Measurements from ENCODE around the gene FGF3.
"Not testable (repeated sequence)": the region's sequence is repeated elsewhere in the genome, so short reads cannot be mapped to it uniquely, and the experiment has no call there.

FGF3 gene

DNA sequence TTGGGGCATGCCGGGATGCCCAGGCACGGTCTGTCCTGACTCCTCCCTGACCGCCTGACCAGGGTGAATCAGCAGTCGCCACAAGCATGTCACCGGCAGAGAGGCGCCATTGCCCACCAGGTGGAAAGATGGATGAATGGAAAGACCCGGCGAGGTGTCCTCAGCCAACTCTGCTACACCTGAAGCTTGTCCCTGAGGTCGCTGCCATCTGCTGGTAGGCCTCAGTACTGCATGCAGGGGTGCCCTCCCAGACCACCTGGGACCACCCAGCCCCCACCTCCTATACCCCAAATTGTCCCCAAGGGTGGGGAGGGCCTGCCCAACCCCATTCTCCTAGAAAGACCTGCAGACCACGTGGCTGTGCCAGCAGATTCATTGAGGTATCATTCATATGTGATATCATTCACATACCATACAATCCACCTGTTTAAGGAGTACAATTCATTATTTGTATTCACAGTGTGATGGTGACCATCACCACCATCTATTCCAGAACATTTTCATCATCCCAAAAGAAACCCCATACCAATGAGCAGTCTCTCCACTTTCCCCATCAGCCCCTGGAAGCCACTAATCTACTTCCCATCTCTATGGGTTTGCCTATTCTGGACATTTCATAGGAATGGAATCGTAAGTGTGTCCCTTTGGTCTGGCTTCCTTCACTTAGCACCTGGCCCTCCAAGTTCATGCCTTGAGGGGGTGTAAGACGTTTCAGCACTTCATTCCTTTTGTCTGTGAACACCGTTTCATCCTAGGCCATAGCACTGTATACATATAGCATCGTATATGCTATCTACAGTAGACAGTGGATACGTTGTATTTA, 17.5 kb downstream of the FGF3 start:
- DNase-seq, result peak; percentile 20

DNA sequence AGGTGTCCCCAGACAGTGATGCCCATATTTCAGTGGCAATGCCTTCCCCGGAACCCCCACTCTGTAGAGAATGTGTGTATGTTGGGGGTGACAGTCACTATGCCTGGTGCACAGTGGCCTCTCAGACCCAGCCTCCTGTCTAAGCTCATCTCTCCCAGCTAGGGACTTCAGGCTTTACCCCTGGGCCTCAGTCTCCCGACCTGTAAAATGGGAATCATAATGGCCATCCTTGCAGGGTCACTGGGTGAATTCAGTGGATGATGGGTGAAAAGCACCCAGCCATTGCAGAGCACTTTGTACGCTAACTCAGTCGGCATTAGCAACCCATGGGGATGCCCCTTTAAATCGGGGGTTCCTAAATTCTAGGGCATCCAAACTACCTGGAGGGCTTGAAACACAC, 18.9 kb downstream of the FGF3 start:
- DNase-seq, result no peak

DNA sequence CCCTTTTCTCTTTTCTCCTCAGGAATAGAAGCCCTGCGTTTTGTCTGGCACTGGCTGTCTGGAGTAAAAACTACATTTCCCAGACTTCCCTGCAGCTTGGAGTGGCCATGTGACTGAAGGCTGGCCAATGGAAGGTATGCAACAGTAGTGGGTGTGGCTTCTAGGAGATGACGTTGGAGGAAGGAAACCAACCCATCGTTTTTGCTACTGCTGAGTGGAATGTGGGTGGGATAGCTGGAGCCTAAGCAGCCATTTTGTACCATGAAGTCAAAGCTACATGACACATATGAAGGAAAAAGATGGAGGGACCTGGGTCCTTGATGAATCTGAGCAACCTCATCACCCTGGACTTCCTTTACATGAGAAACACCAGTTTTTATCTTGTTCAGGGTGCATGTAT, 19.6 kb downstream of the FGF3 start:
- DNase-seq, result no peak

DNA sequence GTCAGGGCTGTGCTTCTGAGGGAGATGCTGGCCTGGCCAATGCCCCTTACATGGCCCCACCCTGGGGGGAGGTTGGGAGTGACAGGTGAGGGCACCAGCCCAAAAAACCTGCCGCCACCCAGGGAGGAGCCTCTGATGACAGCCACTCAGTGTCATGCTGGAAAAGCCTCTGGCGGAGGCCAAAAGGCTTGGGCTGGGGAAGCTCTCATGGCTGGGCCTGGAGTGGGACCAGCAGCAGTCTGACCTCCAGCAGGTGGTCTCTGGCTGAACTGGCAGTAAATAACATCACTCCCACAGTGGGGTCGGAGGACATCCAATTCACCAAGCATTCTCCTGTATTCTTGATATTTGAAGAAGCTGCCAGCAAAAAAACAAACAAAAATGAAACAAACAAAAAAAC, 20.1 kb downstream of the FGF3 start:
- DNase-seq, result no peak

DNA sequence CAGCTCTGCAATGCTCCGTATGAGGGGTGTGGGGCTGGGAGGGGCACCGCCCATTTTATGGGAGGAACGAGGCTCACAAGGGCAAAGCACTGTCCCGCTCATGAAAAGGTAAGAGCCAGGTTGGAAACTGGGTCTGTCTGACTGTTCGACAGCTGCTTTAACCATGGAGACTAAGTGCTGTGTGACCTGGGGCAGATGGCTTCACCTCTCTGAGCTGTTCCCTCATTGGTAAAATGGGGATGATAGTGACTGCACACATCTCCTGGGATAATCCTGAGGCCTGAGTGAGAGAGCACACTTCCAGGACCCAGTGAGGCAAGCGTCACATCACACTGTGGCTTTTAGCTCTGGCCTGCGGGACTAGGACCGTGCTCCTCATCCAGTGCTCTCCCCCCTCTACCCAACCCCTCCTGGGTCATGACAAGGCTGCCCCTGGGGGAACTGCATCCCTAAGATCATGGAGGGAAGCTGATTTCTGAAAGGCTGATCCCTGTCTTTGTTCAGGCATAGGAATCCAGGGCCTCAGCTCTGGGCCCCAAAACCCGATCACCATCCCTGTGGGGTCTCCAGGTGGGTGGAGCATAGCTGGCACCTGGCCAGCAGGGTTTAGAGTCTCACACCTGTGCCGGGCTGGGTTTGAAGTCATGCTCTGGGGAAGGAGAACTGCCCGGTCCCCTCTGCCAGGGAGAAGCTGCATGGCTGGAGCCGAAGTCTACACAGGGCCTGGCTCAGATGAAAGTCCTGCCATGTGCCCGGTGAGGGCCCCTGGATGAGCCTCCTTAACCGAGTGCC, 21.3 kb downstream of the FGF3 start:
- DNase-seq, result no peak

DNA sequence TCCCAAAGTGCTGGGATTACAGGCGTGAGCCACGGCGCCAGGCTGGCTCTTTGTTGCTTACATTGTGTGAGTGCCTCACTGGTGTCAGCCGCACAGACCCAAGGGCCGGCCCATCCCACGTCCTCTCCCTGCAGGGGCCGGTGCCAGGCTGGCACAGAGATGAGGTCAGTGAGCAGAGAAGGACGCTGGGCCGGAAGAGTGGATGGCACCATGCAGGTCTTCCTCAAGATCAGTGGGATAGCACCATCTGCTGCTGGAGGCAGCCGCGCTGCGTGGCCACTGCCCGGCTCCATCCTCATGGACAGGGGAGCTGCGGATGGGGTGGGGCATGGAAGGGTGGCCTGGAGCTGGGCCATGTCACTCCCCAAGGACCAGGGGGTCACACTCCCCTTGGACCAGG, 22.1 kb downstream of the FGF3 start:
- no peak for DNase-seq

DNA sequence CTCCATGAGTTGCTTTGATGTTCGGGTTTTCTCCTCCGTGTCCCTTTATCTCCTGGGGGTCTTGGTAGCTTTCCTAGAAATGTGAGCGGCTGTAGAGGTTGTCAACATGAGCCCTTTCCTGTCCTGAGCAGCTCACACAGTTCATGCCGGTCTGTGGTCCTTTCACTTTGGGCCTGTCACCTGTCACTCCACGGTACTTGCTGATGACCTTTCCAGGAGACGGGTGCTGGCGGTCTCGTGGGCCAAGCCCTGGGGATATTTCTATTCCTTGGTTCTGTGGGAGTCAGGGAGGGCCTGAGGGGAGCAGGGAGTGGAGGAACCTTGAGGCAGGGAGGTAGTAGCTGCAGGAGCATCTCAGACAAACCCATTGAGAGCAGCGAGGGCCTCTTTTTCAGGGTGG, 23.2 kb downstream of the FGF3 start:
- no peak for DNase-seq

DNA sequence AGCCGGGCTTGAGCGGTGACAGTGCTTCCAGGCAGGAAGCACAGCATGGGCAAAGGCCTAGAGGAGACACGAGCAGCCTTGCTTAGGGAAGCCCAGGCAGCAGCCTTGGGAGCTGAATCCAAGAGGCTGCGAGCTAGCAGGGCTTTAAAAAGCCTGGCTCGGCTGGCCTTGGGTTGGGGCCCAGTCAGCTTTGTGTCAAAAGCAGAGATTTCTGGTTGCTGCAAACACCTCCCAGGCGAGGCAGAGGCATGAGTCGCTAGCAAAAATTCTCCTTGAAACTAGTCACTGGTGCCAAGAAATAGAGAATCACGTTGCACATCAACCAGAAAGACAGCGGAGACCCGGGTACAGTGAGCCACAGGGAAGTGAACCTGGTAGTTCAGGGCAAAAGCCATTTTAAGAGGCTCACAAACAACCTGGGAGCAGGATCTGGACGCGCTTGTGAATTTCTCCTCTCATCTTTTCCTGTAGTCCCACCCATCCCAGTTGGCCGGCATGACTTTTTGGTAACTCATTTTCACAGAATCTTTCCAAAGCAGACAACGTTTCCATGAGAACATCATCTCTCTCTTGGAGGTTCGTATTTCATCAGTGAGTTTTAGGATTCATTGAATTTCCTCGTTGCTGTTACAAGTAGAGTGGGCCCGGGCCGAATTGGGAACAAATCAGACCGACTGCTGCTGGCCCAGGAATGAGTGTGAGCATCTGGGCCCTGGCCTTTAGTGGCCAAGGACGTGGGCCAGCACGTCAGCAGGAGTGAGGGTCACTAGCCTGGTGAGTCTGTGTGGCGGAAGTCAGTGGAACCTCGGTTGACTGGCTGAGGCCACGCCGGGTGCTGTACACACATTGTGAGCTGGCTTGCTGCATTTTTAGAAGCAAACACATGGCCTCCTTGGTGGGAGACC, 27.7 kb downstream of the FGF3 start:
- no peak for DNase-seq

DNA sequence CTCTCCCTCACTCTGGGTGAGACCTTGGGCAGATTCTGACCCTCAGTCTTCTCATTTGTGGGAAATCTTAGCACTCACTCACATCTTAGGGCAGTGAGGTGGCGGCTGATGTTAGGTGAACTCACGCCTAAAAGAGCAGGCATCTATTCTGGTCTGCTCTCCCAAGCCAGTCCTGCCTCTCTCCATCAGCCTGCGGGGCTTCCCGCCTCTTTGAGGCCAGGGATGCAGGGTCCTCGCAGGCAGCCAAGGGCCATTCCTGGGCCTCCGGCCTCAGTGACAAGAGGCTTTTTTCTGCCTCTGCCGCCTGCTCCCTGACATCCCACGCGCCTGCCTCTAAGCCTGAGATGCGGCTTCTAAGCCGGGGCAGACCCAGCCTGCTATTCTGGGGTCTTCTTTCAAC, 30.3 kb downstream of the FGF3 start:
- no peak for DNase-seq

DNA sequence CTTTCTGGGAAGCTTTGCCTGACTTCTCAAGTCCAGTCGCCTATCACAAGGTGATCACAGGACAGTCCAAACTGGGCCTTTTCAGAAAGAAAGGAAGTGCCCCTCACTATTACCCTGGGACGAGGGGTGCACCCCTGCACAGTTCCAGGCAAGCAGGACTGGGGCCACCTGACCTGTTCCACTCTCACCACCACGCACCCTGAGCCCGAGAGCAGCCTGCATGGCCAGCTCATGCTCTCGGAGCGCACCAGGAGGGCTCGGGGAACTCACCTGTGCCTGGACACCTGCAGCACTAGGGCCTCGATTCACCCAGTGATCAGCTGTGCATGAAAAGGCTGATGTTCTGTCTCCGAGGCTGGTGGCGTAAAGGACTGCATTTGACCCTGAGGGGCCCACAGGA, 31.3 kb downstream of the FGF3 start:
- DNase-seq, result no peak

DNA sequence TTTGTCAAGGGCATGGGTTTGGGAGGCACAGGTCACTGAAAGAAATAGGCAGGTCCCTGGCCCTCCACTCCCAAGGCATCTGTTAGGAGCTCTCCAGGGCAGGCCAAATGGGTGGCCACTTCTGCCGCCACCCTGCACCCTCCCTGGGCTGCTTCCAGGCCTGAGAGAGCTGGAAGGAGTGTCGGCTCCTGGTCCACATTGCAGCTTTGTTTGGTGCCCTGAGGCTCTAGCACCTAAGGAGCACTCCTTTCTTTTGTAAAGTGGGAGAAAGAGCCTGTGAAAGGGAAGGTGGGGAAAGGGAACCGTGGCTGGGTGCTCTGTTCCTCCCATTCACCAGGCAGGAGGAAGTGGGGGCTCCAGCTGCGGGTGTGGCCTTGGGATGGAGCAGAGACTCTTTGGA, 31.8 kb downstream of the FGF3 start:
- no peak for DNase-seq

DNA sequence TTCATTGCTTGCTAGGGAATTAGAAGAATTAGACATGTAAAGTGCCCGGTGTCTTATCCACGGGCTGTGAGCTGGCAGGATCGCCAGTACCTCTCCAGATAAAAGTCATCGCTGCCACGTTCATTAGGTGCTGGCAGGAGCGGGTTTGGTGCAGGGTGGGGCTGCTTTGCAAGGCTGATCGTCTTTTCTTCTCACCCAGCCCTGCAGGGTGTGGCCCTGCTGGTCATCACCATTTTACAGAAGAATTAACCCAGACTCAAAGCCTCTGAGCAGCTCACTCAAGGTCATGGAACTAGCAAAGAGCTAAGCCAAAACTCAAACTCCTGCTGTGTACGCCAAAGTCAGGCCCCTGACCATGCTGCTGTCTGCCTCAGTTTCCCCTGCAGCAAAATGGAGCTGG, 38.0 kb downstream of the FGF3 start:
- DNase-seq, result no peak

DNA sequence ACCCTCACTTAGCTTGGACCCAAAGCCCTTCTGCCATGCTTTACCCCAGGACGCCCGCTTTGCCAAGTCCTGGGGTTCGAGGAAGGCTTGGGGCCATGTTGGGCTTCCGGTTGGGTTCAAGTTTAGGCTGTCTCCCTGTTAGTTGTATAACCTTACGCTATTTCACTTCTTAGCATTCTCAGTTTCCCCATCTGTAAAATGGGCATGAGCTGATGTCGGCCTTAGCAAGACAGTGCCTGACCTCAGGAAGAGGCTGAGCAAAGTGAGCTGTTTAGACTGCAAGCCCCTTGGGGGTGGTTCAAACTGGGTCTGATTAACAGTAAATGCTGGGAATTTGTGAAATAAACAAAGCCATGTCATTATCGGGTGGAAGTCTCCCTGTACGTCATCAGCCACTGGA, 40.8 kb downstream of the FGF3 start:
- no peak for DNase-seq

DNA sequence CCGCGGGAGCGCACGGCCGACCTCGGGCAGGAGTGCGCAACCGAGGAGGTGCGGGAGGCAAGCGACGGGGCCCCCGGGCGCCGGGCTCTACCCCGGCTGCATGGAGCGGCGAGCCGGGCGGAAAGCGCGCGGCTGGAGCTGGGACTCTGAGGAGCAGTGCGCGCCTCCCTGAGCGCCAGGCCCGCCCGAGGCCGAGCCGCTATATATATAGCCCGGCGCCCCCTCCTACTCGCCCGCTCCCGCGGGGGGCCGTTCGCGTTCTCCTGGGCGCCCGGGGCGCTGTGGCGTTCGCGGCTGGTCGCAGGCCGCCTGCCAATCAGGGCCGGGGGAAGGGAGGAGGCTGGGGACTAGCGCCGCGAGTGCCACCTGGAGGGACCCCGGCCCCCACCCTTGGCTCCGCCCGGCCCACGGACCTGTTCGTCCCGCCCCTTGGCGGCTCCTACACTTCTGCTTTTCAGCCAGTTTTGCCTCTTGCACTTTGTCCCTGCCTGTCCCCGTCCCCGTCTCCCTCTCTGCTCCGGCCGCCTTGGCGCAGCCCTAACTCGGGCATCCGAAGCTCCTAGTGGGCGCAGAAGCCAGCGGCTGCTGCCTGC, 44.0 kb downstream of the FGF3 start, which contains the start of gene FGF4:
Gene FGF4, minus strand, starts transcription at position 179 of the 593 bp plus-strand sequence. CDS start 257 bp downstream, outside the sequence.
- DNase-seq, result no peak

DNA sequence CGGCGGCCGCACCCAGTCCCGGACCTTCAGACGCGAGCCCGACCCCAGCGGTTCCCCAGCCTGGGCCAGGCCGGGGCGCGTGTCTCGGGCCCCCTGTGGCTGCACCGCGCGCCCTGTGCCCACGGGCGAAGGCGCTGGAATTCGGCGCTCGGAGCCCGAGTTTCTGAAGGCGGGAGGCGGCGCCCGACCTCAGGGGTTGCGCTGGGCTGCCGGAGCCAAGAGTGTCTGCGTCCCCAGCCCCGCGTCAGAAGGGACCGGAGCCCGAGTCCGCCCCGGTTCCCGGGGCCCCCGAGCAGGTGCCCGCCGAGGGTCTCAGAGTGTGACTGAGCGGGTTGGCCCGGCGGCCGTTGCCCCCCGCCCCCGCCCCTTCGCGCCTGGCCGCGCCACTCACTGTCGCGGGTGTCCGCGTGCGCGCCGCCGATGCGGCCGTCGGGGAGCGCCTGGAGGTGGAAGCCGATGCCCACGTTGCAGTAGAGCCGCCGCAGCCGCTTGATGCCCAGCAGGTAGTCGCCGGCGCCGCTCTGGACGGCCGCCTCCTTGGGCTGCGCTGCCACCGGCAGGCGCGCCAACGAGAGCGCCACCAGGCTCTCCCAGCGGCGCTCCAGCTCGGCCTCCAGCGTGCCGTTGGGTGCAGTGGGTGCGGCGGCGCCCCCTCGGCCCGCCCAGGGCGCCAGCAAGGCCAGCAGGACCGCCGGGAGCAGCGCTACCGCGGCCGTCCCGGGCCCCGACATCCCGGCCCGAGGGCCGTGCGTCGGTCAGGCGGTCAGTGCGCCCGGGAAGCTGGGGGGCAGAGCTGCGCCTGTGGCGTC, 44.7 kb downstream of the FGF3 start:
- DNase-seq, result no peak

DNA sequence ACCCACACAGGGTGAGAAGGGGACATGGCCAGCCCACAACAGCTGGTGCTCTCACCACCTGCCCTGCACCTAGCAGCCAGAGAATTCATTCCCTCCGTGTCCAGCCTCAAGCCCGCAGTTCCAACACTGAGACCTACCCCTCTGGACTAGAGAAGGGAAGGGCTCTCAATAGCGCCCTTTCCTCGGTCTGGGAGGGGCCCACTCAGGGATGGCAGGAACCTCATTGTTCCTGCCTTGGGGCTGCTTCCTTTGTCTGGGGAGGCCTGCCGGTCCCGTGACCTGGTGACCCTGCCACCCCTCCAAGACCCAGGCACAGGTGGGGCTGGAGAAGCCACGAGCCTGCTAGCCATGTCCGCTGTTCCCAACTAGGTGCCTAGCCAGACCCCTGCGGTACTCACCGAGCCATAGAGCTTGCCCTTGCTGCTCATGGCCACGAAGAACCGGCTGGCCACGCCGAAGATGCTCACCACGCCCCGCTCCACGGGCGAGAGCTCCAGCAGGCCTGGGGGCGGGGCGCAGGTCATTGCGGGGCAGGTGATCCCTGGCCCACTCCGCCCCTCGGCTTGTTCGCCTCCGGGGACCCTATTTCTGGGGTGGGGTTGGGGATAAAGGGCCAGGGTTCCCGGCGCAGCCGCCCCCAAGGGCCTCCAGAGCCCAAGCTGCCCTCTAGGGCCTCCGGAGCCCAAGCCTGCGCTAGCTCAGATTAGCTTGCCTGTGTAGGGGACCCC, 45.4 kb downstream of the FGF3 start:
- no peak for DNase-seq

DNA sequence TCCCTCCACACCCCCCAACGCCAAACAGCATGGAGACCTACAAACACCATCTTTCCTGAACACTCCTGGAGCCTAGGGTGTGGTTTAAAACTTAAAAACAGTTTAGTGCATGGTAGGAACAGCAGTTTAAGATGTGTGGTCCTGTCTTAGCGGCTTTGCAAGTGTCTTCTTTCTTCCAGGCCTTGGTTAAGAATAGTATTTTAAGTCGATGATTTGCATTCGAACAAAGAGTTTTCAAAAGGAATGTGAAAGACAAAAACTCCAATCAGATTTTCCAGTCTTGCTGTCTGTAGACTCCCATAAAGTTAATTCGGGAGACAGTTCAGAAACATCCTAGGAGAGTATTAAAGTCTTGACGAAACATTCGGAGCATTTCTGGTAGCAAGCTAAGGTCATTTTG, 47.8 kb downstream of the FGF3 start:
- DNase-seq, result no peak

DNA sequence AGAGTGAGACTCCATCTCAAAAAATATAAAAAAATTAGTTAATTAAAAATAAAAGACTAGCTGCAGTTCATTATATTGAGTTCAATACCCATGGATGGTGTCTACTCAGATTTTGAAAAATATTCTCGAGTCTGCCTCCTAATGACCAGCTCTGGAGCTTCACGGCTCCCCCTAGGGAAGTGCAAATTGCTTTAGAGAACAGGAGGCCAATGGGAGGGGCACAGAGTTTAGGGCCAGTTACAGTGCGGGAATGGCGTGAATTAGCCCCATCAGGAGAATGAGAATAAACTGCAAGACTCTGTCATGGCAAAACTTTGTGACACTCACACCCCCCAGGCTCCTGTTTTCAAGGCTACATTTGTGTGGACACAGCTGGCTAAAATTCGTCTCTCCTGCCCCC, 48.7 kb downstream of the FGF3 start:
- DNase-seq, result no peak

DNA sequence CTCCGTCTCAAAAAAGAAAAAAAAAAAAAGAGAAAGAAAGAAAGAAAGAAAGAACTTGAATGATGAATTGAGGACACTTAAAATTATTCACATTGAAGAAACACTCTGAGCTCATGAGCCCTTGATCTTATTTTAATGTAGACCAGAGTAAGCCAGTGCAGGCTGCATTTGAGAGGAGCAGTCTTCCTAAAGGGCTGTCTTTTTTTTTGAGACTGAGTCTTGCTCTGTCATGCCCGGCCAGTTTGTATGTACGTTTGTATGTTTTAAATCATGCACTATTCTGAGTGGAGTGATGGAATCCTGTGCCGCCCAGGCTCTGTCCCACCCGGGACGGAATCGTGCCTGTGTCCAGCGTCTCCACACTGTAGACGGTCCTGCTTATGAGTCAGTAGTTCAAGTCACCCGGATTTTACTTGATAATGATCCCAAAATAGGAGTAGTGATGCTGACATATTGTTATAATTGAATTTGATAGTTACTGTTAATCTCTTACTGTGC, 53.7 kb downstream of the FGF3 start:
- no peak for DNase-seq

DNA sequence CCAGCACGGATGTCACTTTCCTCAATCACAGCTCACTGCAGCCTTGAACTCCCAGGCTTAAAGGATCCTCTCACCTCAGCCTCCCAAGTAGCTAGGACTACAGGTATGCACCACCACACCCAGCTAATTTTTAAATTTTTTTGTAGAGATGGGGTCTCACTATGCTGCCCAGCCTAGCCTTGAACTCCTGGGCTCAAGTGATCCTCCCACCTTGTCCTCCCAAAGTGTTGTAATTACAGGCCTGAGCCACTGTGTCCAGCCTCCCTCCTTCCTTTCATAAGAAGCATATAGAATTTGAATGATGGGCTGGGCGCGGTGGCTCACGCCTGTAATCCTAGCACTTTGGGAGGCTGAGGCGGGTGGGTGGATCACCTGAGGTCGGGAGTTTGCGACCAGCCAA, 54.3 kb downstream of the FGF3 start:
- not testable (repeated sequence) for DNase-seq

DNA sequence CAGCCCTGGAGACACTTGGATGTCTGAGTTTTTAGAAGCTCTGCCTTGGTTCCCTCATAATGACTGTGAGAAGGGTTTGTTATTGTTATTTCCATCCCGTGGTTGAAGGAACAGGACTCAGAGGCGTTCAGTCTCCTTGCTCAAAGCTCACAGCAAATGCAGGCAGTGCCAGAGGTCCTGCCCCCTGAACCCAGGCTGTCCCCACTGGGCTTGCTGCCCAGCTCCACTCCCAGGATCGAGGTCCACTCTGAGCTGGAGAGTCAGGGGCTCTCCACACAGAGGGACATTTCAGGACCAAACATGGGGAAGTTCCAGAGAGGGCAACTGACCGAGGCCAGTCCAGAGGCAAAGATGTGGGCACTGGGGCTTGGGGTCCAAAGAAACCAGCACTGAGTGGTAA, 58.9 kb downstream of the FGF3 start:
- no peak for DNase-seq

Measured in activated naive CD4-positive, alpha-beta T cell treated with Interleukin-2 at 50 U/mL for 16 hours (primary cell).